ENCODE data around the gene FRRS1.

Gene FRRS1

DNA sequence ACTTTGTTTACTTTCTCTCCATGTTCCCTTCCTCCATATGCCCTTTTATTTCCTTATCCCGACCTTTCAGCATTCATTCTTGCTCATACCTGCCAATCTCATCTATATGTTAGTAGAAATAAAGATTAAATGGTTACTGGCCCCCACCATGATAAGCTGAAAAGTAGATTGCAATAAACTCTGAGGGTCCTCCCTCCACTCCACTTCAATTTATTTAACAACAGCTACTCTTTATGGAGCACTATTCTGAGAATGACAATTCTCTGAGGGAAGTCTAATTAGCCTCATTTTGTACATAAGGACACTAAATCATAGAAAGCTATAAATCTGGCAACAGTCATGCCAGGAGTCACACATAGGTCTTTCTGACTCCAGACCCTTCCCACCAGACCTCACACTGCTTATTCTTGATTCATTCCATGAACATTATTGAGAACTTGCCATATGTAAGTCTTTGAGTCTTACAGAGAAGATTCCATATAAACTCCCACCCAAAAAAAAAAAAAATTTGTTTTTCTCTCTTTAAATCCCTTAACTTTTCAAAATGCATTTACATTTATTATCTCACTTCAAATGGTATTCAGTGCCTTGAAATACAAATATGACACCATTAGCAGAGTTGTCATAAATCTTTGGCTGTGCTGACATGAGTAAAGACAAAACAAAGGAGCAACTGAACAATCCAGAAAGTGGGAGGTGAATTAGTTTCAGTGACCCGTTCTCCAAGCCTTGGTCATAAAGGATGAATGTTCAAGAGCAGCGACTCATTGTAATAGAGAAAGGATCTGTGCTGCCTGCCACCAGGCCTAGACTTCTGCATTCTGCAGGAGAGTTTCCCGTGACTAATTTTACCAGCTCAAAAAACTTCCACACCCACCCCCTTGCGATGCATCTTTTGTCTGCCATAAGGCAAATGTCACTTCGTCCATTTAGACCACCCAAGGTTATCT is 92.0 kb downstream of the FRRS1 start:
- no peaks in the 10 kb centered on the region for H3K36me3 Mint-ChIP-seq (ENCODE audit: low read depth)
- H3K27me3 Mint-ChIP-seq (ENCODE audit: low read depth, poor library complexity), result no peaks in the 10 kb centered on the region
- H3K27ac Mint-ChIP-seq, result peak overlapping the region; percentile 8
- H3K4me3 Mint-ChIP-seq, result no peak overlapping the region
- DNase-seq, result no peak
- peaks cover 32% of the 10 kb centered on the region for H3K4me1 Mint-ChIP-seq
- H3K9me3 Mint-ChIP-seq, result no peaks in the 10 kb centered on the region
- TF ChIP-seq, protein P1, sequence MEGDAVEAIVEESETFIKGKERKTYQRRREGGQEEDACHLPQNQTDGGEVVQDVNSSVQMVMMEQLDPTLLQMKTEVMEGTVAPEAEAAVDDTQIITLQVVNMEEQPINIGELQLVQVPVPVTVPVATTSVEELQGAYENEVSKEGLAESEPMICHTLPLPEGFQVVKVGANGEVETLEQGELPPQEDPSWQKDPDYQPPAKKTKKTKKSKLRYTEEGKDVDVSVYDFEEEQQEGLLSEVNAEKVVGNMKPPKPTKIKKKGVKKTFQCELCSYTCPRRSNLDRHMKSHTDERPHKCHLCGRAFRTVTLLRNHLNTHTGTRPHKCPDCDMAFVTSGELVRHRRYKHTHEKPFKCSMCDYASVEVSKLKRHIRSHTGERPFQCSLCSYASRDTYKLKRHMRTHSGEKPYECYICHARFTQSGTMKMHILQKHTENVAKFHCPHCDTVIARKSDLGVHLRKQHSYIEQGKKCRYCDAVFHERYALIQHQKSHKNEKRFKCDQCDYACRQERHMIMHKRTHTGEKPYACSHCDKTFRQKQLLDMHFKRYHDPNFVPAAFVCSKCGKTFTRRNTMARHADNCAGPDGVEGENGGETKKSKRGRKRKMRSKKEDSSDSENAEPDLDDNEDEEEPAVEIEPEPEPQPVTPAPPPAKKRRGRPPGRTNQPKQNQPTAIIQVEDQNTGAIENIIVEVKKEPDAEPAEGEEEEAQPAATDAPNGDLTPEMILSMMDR (IDR thresholded peaks at IDR 0.05), result no peak

GRCh38 chr1:99673315-99673714 is 93.1 kb downstream of the FRRS1 start:
- TF ChIP-seq, protein P1 (IDR thresholded peaks at IDR 0.05), result no peak
- Mint-ChIP-seq H3K9me3 (no peaks in the 10 kb centered on the region), H3K27me3 (ENCODE audit: low read depth, poor library complexity) (no peaks in the 10 kb centered on the region), H3K4me3 (no peak overlapping the region), H3K36me3 (ENCODE audit: low read depth) (no peaks in the 10 kb centered on the region), H3K27ac (no peak overlapping the region), H3K4me1 (peaks cover 32% of the 10 kb centered on the region)
- DNase-seq, result no peak

DNA sequence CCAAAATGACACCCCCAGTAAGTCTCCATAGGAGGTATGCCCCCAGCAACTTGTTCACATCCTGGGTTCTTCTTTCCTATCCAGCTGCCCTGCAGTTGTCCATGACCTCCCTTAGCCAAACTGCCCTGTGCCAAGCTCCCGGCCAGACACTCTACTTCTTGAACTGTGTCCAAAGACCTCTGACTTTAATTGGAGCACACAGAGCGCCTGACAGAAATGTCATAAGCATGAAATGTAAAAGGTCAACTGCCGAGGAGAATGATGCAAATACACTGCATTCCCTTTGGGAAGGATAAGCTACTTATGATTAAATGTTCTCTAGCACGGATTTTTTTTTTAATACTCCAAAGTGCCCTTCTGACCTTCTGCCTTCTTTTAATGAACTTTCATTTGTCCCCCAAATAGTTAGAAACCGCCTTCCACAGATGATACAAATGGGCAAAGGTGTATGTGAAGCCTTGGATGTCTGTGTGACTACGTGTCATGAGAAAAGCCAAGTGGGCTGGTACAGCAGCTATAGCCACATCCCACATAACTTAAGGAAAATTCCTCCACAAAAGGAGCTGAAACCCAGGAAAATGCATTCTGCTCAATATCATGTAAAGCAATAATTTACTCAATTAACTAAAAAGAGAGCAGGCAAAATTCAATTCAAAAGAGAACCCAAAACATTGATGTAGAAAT is 93.8 kb downstream of the FRRS1 start:
- H3K4me3 Mint-ChIP-seq, result no peak overlapping the region
- H3K27ac Mint-ChIP-seq, result no peak overlapping the region
- no peaks in the 10 kb centered on the region for H3K9me3 Mint-ChIP-seq
- no peaks in the 10 kb centered on the region for H3K36me3 Mint-ChIP-seq (ENCODE audit: low read depth)
- no peaks in the 10 kb centered on the region for H3K27me3 Mint-ChIP-seq (ENCODE audit: low read depth, poor library complexity)
- peaks cover 32% of the 10 kb centered on the region for H3K4me1 Mint-ChIP-seq
- TF ChIP-seq, protein P1 (IDR thresholded peaks at IDR 0.05), result no peak
- DNase-seq, result no peak

GRCh38 chr1:99672038-99672437 is 94.4 kb downstream of the FRRS1 start:
- Mint-ChIP-seq H3K27ac (no peak overlapping the region), H3K27me3 (ENCODE audit: low read depth, poor library complexity) (no peaks in the 10 kb centered on the region), H3K9me3 (no peaks in the 10 kb centered on the region), H3K36me3 (ENCODE audit: low read depth) (no peaks in the 10 kb centered on the region), H3K4me1 (peaks cover 32% of the 10 kb centered on the region), H3K4me3 (no peak overlapping the region)
- TF ChIP-seq, protein P1 (IDR thresholded peaks at IDR 0.05), result no peak
- no peak for DNase-seq

GRCh38 chr1:99670583-99670982 is 95.9 kb downstream of the FRRS1 start:
- H3K9me3 Mint-ChIP-seq, result no peaks in the 10 kb centered on the region
- TF ChIP-seq, protein P1 (IDR thresholded peaks at IDR 0.05), result no peak
- H3K27me3 Mint-ChIP-seq (ENCODE audit: low read depth, poor library complexity), result no peaks in the 10 kb centered on the region
- no peak overlapping the region for H3K4me3 Mint-ChIP-seq
- no peak for DNase-seq
- peaks cover 36% of the 10 kb centered on the region for H3K4me1 Mint-ChIP-seq
- no peaks in the 10 kb centered on the region for H3K36me3 Mint-ChIP-seq (ENCODE audit: low read depth)
- H3K27ac Mint-ChIP-seq, result no peak overlapping the region

All from nephron progenitor cell (in vitro differentiated cells).